ENCODE measurements around the gene TM9SF1.

DNA sequence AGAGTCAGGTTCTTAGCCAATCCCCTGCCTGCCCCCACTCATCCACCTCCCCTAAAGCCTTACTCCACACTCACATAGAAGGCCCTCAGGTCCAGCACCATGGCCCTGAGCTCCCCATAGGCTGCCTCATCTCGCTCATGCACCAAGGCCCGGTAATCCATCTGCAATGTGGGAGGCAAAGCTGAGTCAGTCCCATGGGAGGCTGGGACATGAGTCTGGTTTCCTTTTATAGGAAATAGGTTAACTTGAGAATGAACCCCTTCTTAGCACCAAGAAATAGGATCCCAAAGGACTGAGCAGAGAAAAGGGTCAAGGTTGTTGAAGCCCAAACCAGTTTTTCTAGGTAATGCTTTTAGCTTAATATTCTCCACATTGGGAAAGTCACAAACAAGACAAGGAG lies 51.7 kb downstream of the TM9SF1 start:
- TF ChIP-seq, protein P1, sequence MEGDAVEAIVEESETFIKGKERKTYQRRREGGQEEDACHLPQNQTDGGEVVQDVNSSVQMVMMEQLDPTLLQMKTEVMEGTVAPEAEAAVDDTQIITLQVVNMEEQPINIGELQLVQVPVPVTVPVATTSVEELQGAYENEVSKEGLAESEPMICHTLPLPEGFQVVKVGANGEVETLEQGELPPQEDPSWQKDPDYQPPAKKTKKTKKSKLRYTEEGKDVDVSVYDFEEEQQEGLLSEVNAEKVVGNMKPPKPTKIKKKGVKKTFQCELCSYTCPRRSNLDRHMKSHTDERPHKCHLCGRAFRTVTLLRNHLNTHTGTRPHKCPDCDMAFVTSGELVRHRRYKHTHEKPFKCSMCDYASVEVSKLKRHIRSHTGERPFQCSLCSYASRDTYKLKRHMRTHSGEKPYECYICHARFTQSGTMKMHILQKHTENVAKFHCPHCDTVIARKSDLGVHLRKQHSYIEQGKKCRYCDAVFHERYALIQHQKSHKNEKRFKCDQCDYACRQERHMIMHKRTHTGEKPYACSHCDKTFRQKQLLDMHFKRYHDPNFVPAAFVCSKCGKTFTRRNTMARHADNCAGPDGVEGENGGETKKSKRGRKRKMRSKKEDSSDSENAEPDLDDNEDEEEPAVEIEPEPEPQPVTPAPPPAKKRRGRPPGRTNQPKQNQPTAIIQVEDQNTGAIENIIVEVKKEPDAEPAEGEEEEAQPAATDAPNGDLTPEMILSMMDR (IDR thresholded peaks at IDR 0.05), result no peak
- no peak for TF ChIP-seq EZH2 (IDR thresholded peaks at IDR 0.05)
- no peak for TF ChIP-seq EZH2phosphoT487 (IDR thresholded peaks at IDR 0.05)
